PC-3 (cell line): ENCODE results near the gene RAI2. TPM values are rescaled to one million over a fixed set of nuclear protein-coding genes. Genes with fewer than 3 reads are reported as not detected.

Experiments
- ATAC-seq: fragments of 200-7000 bp; cut with Tn5 transposase; 2 replicates; pipeline ENCODE4 v1.9.1; 2020; ENCODE audit warnings: mild to moderate bottlenecking, moderate library complexity
- BruUV-seq: library from RNA; stranded (reverse); fragments of 400-500 nt; replicated peaks from 2 replicates; lab custom pipeline; 2021; lab: Mats Ljungman, UMichigan
- CTCF ChIA-PET: fragments of 300-600 bp; sonication (Branson Sonifier 250); formaldehyde crosslinking; loops from one replicate; lab custom pipeline; 2022; ENCODE audit warnings: antibody characterized with exemption; lab: Charles Lee
- POLR2A ChIA-PET: fragments of 300-600 bp; sonication (Branson Sonifier 250); formaldehyde crosslinking; loops from one replicate; lab custom pipeline; 2022; ENCODE audit warnings: antibody characterized with exemption; ENCODE audit not compliant: unreplicated experiment; lab: Charles Lee
- DNase-seq: peaks from one replicate; pipeline ENCODE4 v3.0.0-alpha.2; 2015
- H2AFZ ChIP-seq: fragments of 300-600 bp; sonication (generic); 2 replicates; pipeline ENCODE4 v1.6.0; 2016; ENCODE audit warnings: antibody characterized with exemption, low read length
- H3F3A ChIP-seq: fragments of 300-600 bp; sonication (generic); one replicate; pipeline ENCODE4 v1.6.0; 2017; ENCODE audit warnings: antibody characterized with exemption, low read length, control low read depth, mild to moderate bottlenecking; ENCODE audit not compliant: unreplicated experiment
- H3K27ac ChIP-seq: fragments of 300-600 bp; sonication (generic); 2 replicates; pipeline ENCODE4 v1.5.1; 2016; ENCODE audit warnings: mild to moderate bottlenecking, low read length
- H3K27me3 ChIP-seq: fragments of 300-600 bp; sonication (generic); 2 replicates; pipeline ENCODE4 v1.6.1; 2016; ENCODE audit warnings: low read length, mixed read lengths
- H3K36me3 ChIP-seq: fragments of 300-600 bp; sonication (generic); 2 replicates; pipeline ENCODE4 v1.6.1; 2016; ENCODE audit warnings: low read depth, mixed run types, low read length, mixed read lengths
- H3K4me1 ChIP-seq: fragments of 300-600 bp; sonication (generic); 2 replicates; pipeline ENCODE4 v1.5.1; 2016; ENCODE audit warnings: low read length; ENCODE audit not compliant: insufficient read depth
- H3K4me2 ChIP-seq: fragments of 300-600 bp; sonication (generic); 2 replicates; pipeline ENCODE4 v1.6.0; 2016; ENCODE audit warnings: low read length
- H3K4me3 ChIP-seq: fragments of 300-600 bp; sonication (generic); 2 replicates; pipeline ENCODE4 v1.5.1; 2016; ENCODE audit warnings: mild to moderate bottlenecking, low read length, mixed read lengths
- H3K79me2 ChIP-seq: fragments of 300-600 bp; sonication (generic); 2 replicates; pipeline ENCODE4 v1.6.1; 2017; ENCODE audit warnings: low read length, mixed read lengths
- H3K9ac ChIP-seq: fragments of 300-600 bp; sonication (generic); 2 replicates; pipeline ENCODE4 v1.6.0; 2016; ENCODE audit warnings: mild to moderate bottlenecking, low read length
- H3K9me2 ChIP-seq: fragments of 300-600 bp; sonication (generic); replicated peaks from 2 replicates; pipeline ENCODE4 v1.6.1; 2016; ENCODE audit warnings: mixed run types, low read length, mixed read lengths
- H3K9me3 ChIP-seq: fragments of 300-600 bp; sonication (generic); 2 replicates; pipeline ENCODE4 v1.6.1; 2016; ENCODE audit warnings: low read length, mixed read lengths
- H4K20me1 ChIP-seq: fragments of 300-600 bp; sonication (generic); 2 replicates; pipeline ENCODE4 v1.6.1; 2016; ENCODE audit warnings: low read length, mixed read lengths
- EZH2 ChIP-seq: fragments of 300-600 bp; sonication (generic); IDR thresholded peaks from one replicate; pipeline ENCODE4 v1.6.1; 2017; ENCODE audit warnings: antibody characterized with exemption, mild to moderate bottlenecking, low read length; ENCODE audit not compliant: unreplicated experiment
- EZH2phosphoT487 ChIP-seq: fragments of 300-600 bp; sonication (generic); IDR thresholded peaks from 2 replicates; pipeline ENCODE4 v1.6.1; 2018; ENCODE audit warnings: mild to moderate bottlenecking, antibody characterized with exemption, low read length, borderline replicate concordance
- intact Hi-C: fragments of 100-400 bp; cut with micrococcal nuclease; formaldehyde crosslinking; loops from 2 replicates; pipeline ENCODE4 v1.9.0; 2023
- total RNA-seq: library from RNA; depleted of rRNA; stranded (reverse); fragments of >200 nt; gene quantifications from 2 replicates; pipeline ENCODE4 v1.2.3, GENCODE V29; 2014
- TF ChIP-seq, protein P1 (sequence below): fragments of 300-600 bp; sonication (generic); conservative IDR thresholded peaks from 2 replicates; pipeline ENCODE4 v1.5.1; 2017; ENCODE audit warnings: antibody characterized with exemption, low read depth, mild to moderate bottlenecking, low read length

The RAI2 gene
- total RNA-seq, 1 experiment from 2014 or later, result 0.66 TPM

DNA sequence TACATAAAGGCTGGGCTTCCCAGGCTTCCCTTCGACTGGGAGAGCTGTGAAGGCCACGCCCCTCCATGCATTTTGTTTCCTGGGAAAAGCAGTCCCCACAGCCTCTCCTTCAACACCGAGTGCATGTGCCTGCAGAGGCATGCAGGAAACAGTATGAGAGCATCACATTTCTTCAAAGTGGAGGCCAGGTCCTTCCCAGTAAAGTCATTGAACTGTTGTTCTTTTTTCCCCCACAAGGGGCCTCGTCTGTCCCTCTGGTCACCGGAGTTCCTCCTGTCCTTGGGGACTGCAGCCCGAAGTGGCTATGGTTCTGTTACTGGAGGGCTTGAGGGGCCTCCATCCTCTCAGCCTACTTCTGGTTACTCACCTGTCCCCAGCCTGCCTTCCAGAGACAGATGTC lies 56.0 kb downstream of the RAI2 start:
- no peaks in the 10 kb centered on the region for H3F3A ChIP-seq
- ChIA-PET POLR2A (no interaction called here), CTCF (no interaction called here)
- H3K4me3 ChIP-seq, result no peak overlapping the region
- TF ChIP-seq, protein P1, sequence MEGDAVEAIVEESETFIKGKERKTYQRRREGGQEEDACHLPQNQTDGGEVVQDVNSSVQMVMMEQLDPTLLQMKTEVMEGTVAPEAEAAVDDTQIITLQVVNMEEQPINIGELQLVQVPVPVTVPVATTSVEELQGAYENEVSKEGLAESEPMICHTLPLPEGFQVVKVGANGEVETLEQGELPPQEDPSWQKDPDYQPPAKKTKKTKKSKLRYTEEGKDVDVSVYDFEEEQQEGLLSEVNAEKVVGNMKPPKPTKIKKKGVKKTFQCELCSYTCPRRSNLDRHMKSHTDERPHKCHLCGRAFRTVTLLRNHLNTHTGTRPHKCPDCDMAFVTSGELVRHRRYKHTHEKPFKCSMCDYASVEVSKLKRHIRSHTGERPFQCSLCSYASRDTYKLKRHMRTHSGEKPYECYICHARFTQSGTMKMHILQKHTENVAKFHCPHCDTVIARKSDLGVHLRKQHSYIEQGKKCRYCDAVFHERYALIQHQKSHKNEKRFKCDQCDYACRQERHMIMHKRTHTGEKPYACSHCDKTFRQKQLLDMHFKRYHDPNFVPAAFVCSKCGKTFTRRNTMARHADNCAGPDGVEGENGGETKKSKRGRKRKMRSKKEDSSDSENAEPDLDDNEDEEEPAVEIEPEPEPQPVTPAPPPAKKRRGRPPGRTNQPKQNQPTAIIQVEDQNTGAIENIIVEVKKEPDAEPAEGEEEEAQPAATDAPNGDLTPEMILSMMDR, result peak; percentile 33; the same call in 1 of the 2 replicates
- TF ChIP-seq EZH2, result no peak
- H3K9ac ChIP-seq, result no peak overlapping the region
- no peaks in the 10 kb centered on the region for H3K4me1 ChIP-seq
- H2AFZ ChIP-seq, result no peak overlapping the region
- H3K27me3 ChIP-seq, result no peaks in the 10 kb centered on the region
- no peaks in the 10 kb centered on the region for H3K9me3 ChIP-seq
- H3K4me2 ChIP-seq, result no peak overlapping the region
- H3K9me2 ChIP-seq, result no peaks in the 10 kb centered on the region
- intact Hi-C loops, result no loop called here
- ATAC-seq, result no peak
- H3K79me2 ChIP-seq, result no peaks in the 10 kb centered on the region
- no TSS peak for BruUV-seq
- H3K27ac ChIP-seq, result no peak overlapping the region
- H3K36me3 ChIP-seq, result no peaks in the 10 kb centered on the region
- no peaks in the 10 kb centered on the region for H4K20me1 ChIP-seq
- DNase-seq, result peak; percentile 11

- H3K4me1 ChIP-seq, result no peaks in the 10 kb centered on the region
- no peaks in the 10 kb centered on the region for H3K79me2 ChIP-seq
- H3K9me3 ChIP-seq, result no peaks in the 10 kb centered on the region
- H3K4me3 ChIP-seq, result no peak overlapping the region
- BruUV-seq, result no TSS peak
- no peaks in the 10 kb centered on the region for H3F3A ChIP-seq
- intact Hi-C loops, result no loop called here
- peak; percentile 42 for DNase-seq
- H4K20me1 ChIP-seq, result no peaks in the 10 kb centered on the region
- ATAC-seq, result peak; percentile 50
- no peak overlapping the region for H3K4me2 ChIP-seq
- no peaks in the 10 kb centered on the region for H3K9me2 ChIP-seq
- H3K36me3 ChIP-seq, result no peaks in the 10 kb centered on the region
- TF ChIP-seq EZH2 (no peak), EZH2phosphoT487 (no peak)
- TF ChIP-seq, protein P1, result no peak
- no peak overlapping the region for H3K9ac ChIP-seq
- POLR2A ChIA-PET, result no interaction called here
- CTCF ChIA-PET, result no interaction called here
- no peak overlapping the region for H3K27ac ChIP-seq
- no peaks in the 10 kb centered on the region for H3K27me3 ChIP-seq
- H2AFZ ChIP-seq, result no peak overlapping the region
Observed at GRCh38 chrX:17803449-17803848, 57.6 kb downstream of the RAI2 start.

GRCh38 chrX:17802756-17803155 lies 58.3 kb downstream of the RAI2 start:
- no peak overlapping the region for H3K9ac ChIP-seq
- no peaks in the 10 kb centered on the region for H3K9me3 ChIP-seq
- TF ChIP-seq, protein P1, result no peak
- TF ChIP-seq EZH2 (no peak), EZH2phosphoT487 (no peak)
- CTCF ChIA-PET, result no interaction called here
- no peaks in the 10 kb centered on the region for H3F3A ChIP-seq
- no peaks in the 10 kb centered on the region for H3K36me3 ChIP-seq
- DNase-seq (no peak), ATAC-seq (no peak)
- no peaks in the 10 kb centered on the region for H3K27me3 ChIP-seq
- no peak overlapping the region for H3K4me2 ChIP-seq
- no TSS peak for BruUV-seq
- H3K27ac ChIP-seq, result no peak overlapping the region
- no peaks in the 10 kb centered on the region for H3K79me2 ChIP-seq
- POLR2A ChIA-PET, result no interaction called here
- no peaks in the 10 kb centered on the region for H3K4me1 ChIP-seq
- H3K4me3 ChIP-seq, result no peak overlapping the region
- no peaks in the 10 kb centered on the region for H3K9me2 ChIP-seq
- no peak overlapping the region for H2AFZ ChIP-seq
- intact Hi-C loops, result no loop called here
- H4K20me1 ChIP-seq, result no peaks in the 10 kb centered on the region
